OCI-LY7 (cell line): Measurements from ENCODE around the gene CFAP69. TPM values are rescaled to one million over a fixed set of nuclear protein-coding genes. Genes with fewer than 3 reads are reported as not detected.

Source experiments
- BruUV-seq: library from RNA; stranded (reverse); fragments of 400-500 nt; replicated peaks from 2 replicates; lab custom pipeline; 2021; lab: Mats Ljungman, UMichigan
- CTCF ChIA-PET: fragments of 300-600 bp; sonication (Branson Sonifier 250); formaldehyde crosslinking; loops from one replicate; lab custom pipeline; 2022; ENCODE audit warnings: antibody characterized with exemption; ENCODE audit not compliant: unreplicated experiment; lab: Charles Lee
- POLR2A ChIA-PET: fragments of 300-600 bp; sonication (Branson Sonifier 250); formaldehyde crosslinking; loops from one replicate; lab custom pipeline; 2022; ENCODE audit warnings: antibody characterized with exemption; lab: Charles Lee
- DNase-seq: peaks from one replicate; pipeline ENCODE4 v3.0.0-alpha.2; 2015; ENCODE audit warnings: low spot score
- H2AFZ ChIP-seq: fragments of 200-600 bp; sonication (generic), shearing (Covaris generic); 2 replicates; pipeline ENCODE4 v1.6.1; 2014; ENCODE audit warnings: mild to moderate bottlenecking, antibody characterized with exemption, low read length, moderate library complexity
- H3K27ac ChIP-seq: fragments of 200-600 bp; sonication (generic); 2 replicates; pipeline ENCODE4 v1.5.1; 2014; ENCODE audit warnings: mixed run types, low read depth, mild to moderate bottlenecking, moderate library complexity, low read length, inconsistent platforms; ENCODE audit not compliant: poor library complexity, severe bottlenecking
- H3K36me3 ChIP-seq: fragments of 200-600 bp; sonication (generic); 2 replicates; pipeline ENCODE4 v1.6.1; 2014; ENCODE audit warnings: mild to moderate bottlenecking, antibody characterized with exemption, low read length, moderate library complexity, mixed read lengths; ENCODE audit not compliant: insufficient read depth
- H3K4me1 ChIP-seq: fragments of 200-600 bp; sonication (generic); 2 replicates; pipeline ENCODE4 v1.5.1; 2014; ENCODE audit warnings: mild to moderate bottlenecking, low read length; ENCODE audit not compliant: insufficient read depth, poor library complexity, severe bottlenecking
- H3K4me2 ChIP-seq: fragments of 200-600 bp; sonication (generic); 2 replicates; pipeline ENCODE4 v1.6.1; 2014; ENCODE audit warnings: mild to moderate bottlenecking, low read length
- H3K4me3 ChIP-seq: fragments of 200-600 bp; sonication (generic); 2 replicates; pipeline ENCODE4 v1.5.1; 2014; ENCODE audit warnings: mild to moderate bottlenecking, low read depth, low read length; ENCODE audit not compliant: poor library complexity, severe bottlenecking
- H3K79me2 ChIP-seq: fragments of 200-600 bp; sonication (generic); 2 replicates; pipeline ENCODE4 v1.6.1; 2016; ENCODE audit warnings: low read depth, mild to moderate bottlenecking, low read length, moderate library complexity, mixed read lengths; ENCODE audit not compliant: insufficient read depth
- H3K9me2 ChIP-seq: fragments of 200-600 bp; sonication (generic); 2 replicates; pipeline ENCODE4 v1.6.1; 2016; ENCODE audit warnings: mild to moderate bottlenecking, low read length, mixed read lengths; ENCODE audit not compliant: insufficient read depth
- H3K9me3 ChIP-seq: fragments of 200-600 bp; sonication (generic); 2 replicates; pipeline ENCODE4 v1.6.1; 2014; ENCODE audit warnings: mild to moderate bottlenecking, mixed run types, low read length, mixed read lengths
- H4K20me1 ChIP-seq: fragments of 200-600 bp; sonication (generic); 2 replicates; pipeline ENCODE4 v1.6.1; 2014; ENCODE audit warnings: mild to moderate bottlenecking, antibody characterized with exemption, low read length, moderate library complexity, mixed read lengths; ENCODE audit not compliant: insufficient read depth
- CTCF ChIP-seq: fragments of 200-600 bp; sonication (generic); conservative IDR thresholded peaks from 2 replicates; pipeline ENCODE4 v1.5.1; 2014; ENCODE audit warnings: mild to moderate bottlenecking, antibody characterized with exemption, low read length, moderate library complexity, mixed read lengths
- EZH2phosphoT487 ChIP-seq: fragments of 200-600 bp; sonication (generic); IDR thresholded peaks from 2 replicates; pipeline ENCODE4 v1.6.1; 2018; ENCODE audit warnings: low read depth, borderline replicate concordance, mild to moderate bottlenecking, mixed run types, antibody characterized with exemption, low read length, moderate library complexity, mixed read lengths
- intact Hi-C: fragments of 100-400 bp; cut with micrococcal nuclease; formaldehyde crosslinking; loops from one replicate; pipeline ENCODE4 v1.10.0; 2022; ENCODE audit not compliant: unreplicated experiment
- total RNA-seq, 2 experiments: library from RNA; depleted of rRNA in 1 of 2; stranded (reverse); fragments of >200 nt in 1 of 2; shearing (Covaris generic) in 1 of 2; gene quantifications; 2 replicates each; pipeline ENCODE4 v1.2.3, GENCODE V29; 2014 to 2022

CFAP69 gene
- total RNA-seq, 2 experiments from 2014 or later: not detected

- Histone ChIP-seq H3K36me3 (no peaks in the 10 kb centered on the region), H3K4me2 (no peak overlapping the region), H3K9me2 (no peaks in the 10 kb centered on the region), H4K20me1 (no peaks in the 10 kb centered on the region), H3K79me2 (no peaks in the 10 kb centered on the region), H3K4me3 (no peak overlapping the region), H3K9me3 (no peaks in the 10 kb centered on the region), H3K27ac (no peak overlapping the region), H3K4me1 (no peaks in the 10 kb centered on the region), H2AFZ (no peak overlapping the region)
- no peak for TF ChIP-seq EZH2phosphoT487
- no peak for TF ChIP-seq CTCF
- no peak for DNase-seq
- BruUV-seq: no TSS peak
- intact Hi-C loops: no loop called here
- CTCF ChIA-PET: no interaction called here
- POLR2A ChIA-PET: no interaction called here
Measured at GRCh38 chr7:90320418-90320800, 75.4 kb downstream of the CFAP69 start.

GRCh38 chr7:90320801-90321494 lies 76.0 kb downstream of the CFAP69 start, which contains the start of gene FAM237B:
Gene FAM237B (minus strand): TSS chr7:90321304. CDS start chr7:90319748, 1,556 bp downstream.
- ChIA-PET CTCF (no interaction called here), POLR2A (interaction anchor here (0.7 kb wide), 1 partner anchor 99 kb away, joined by 3 read pairs; no protein-coding TSS in a partner anchor)
- Histone ChIP-seq H3K4me1 (no peaks in the 10 kb centered on the region), H3K4me3 (no peak within 1 kb of the TSS), H3K9me3 (no peaks in the 10 kb centered on the region), H3K36me3 (no peaks in the 10 kb centered on the region), H3K4me2 (no peak within 1 kb of the TSS), H2AFZ (no peak within 1 kb of the TSS), H3K79me2 (no peaks in the 10 kb centered on the region), H3K27ac (no peak within 1 kb of the TSS), H4K20me1 (no peaks in the 10 kb centered on the region), H3K9me2 (no peaks in the 10 kb centered on the region)
- intact Hi-C loops: no loop called here
- TF ChIP-seq EZH2phosphoT487: no peak
- TF ChIP-seq CTCF: no peak
- no peak for DNase-seq
- BruUV-seq: no TSS peak

- ChIA-PET CTCF (no interaction called here), POLR2A (interaction anchor here (0.9 kb wide), 1 partner anchor 13 kb away, joined by 3 read pairs; no protein-coding TSS in a partner anchor)
- H3K36me3 ChIP-seq: no peaks in the 10 kb centered on the region
- no peak overlapping the region for H3K27ac ChIP-seq
- no peak overlapping the region for H3K4me3 ChIP-seq
- H3K4me2 ChIP-seq: no peak overlapping the region
- no peaks in the 10 kb centered on the region for H4K20me1 ChIP-seq
- no peak for TF ChIP-seq CTCF
- no peak for TF ChIP-seq EZH2phosphoT487
- intact Hi-C loops: no loop called here
- no peaks in the 10 kb centered on the region for H3K79me2 ChIP-seq
- H3K9me3 ChIP-seq: no peaks in the 10 kb centered on the region
- no peak for DNase-seq
- H3K4me1 ChIP-seq: no peaks in the 10 kb centered on the region
- no peaks in the 10 kb centered on the region for H3K9me2 ChIP-seq
- no peak overlapping the region for H2AFZ ChIP-seq
- no TSS peak for BruUV-seq
Measured at GRCh38 chr7:90322837-90323236, 77.9 kb downstream of the CFAP69 start.
